Activated naive CD4-positive, alpha-beta T cell (primary cell): ENCODE data around the gene PRAF2.

Experiments used
- DNase-seq, 4 experiments: peaks; one replicate each; lab custom pipeline; 2025; lab: John Stamatoyannopoulos, UW

PRAF2 gene

GRCh38 chrX:49072712-49073095 lies 1.1 kb downstream of the PRAF2 start:
- DNase-seq, result no peak

GRCh38 chrX:49071877-49072711 lies 1.7 kb downstream of the PRAF2 start:
- DNase-seq, result no peak

- DNase-seq, result no peak
Observed at GRCh38 chrX:49070988-49071387, 2.8 kb downstream of the PRAF2 start.

- DNase-seq, result no peak
Observed at GRCh38 chrX:49069038-49069437, 4.8 kb downstream of the PRAF2 start.

- DNase-seq, result no peak
Observed at GRCh38 chrX:49067285-49068120, 6.3 kb downstream of the PRAF2 start.

- no peak for DNase-seq
Observed at GRCh38 chrX:49066690-49067089, 7.1 kb downstream of the PRAF2 start.

- DNase-seq, result no peak
Observed at GRCh38 chrX:49066278-49066677, 7.5 kb downstream of the PRAF2 start.

GRCh38 chrX:49064735-49065134 lies 9.1 kb downstream of the PRAF2 start:
- DNase-seq, result no peak

- no peak for DNase-seq
Observed at GRCh38 chrX:49064303-49064702, 9.5 kb downstream of the PRAF2 start.

GRCh38 chrX:49063715-49064114 lies 10.1 kb downstream of the PRAF2 start:
- no peak for DNase-seq

GRCh38 chrX:49061916-49062315 lies 11.9 kb downstream of the PRAF2 start:
- DNase-seq, result no peak

GRCh38 chrX:49061490-49061889 lies 12.3 kb downstream of the PRAF2 start:
- no peak for DNase-seq

- no peak for DNase-seq
Observed at GRCh38 chrX:49060914-49061313, 12.9 kb downstream of the PRAF2 start.

- no peak for DNase-seq
Observed at GRCh38 chrX:49059681-49060085, 14.1 kb downstream of the PRAF2 start.

GRCh38 chrX:49059201-49059600 lies 14.6 kb downstream of the PRAF2 start:
- no peak for DNase-seq

GRCh38 chrX:49058794-49059193 lies 15.0 kb downstream of the PRAF2 start, which contains the start of gene CCDC120:
TSS of gene CCDC120 (plus strand) at chrX:49058999. CDS start at chrX:49062042, 3,043 bp downstream.
- no peak for DNase-seq

GRCh38 chrX:49054073-49054762 lies 19.6 kb downstream of the PRAF2 start:
- DNase-seq, result no peak

GRCh38 chrX:49053223-49054072 lies 20.4 kb downstream of the PRAF2 start:
- DNase-seq, result peak in 2 of 4 experiments; percentile 39 to 57

GRCh38 chrX:49043987-49044281 lies 29.9 kb downstream of the PRAF2 start:
- no peak for DNase-seq

GRCh38 chrX:49043220-49043986 lies 30.4 kb downstream of the PRAF2 start, which contains the start of gene TFE3:
TSS of gene TFE3 (minus strand) at chrX:49043357. CDS start at chrX:49043226, 131 bp downstream.
- peak; percentile 76 to 88 (median 80) for DNase-seq
